Heart right ventricle (tissue), 16 donors: ENCODE results near the gene NDP. TPM values are rescaled to one million over a fixed set of nuclear protein-coding genes. Genes with fewer than 3 reads are reported as not detected.

Experiments
- ATAC-seq, 8 donors: fragments of 200-7000 bp; cut with Tn5 transposase; one replicate each; pipeline ENCODE4 v1.9.1; 2020; ENCODE audit warnings: mild to moderate bottlenecking in 8 of 8, moderate library complexity in 8 of 8, moderate number of reproducible peaks in 1 of 8
- DNase-seq, 2 donors: peaks; one replicate each; pipeline ENCODE4 v3.0.0-alpha.2; 2020
- H3K27ac ChIP-seq, 10 donors: fragments of 200-600 bp; sonication (generic) in 2 of 10; one replicate each; pipeline versions ENCODE4 v1.5.0 to v1.8.0; 2020 to 2022; ENCODE audit warnings: mild to moderate bottlenecking in 3 of 10
- H3K27me3 ChIP-seq, 7 donors: fragments of 200-600 bp; one replicate each; pipeline ENCODE4 v1.8.0; 2021 to 2022; ENCODE audit warnings: mild to moderate bottlenecking in 2 of 7
- H3K36me3 ChIP-seq, 9 donors: fragments of 200-600 bp; sonication (generic) in 1 of 9; one replicate each; pipeline versions ENCODE4 v1.5.0 to v1.8.0; 2020 to 2022; ENCODE audit warnings: mild to moderate bottlenecking in 2 of 9
- H3K4me1 ChIP-seq, 9 donors: fragments of 200-600 bp; sonication (generic) in 1 of 9; one replicate each; pipeline versions ENCODE4 v1.5.0 to v1.8.0; 2020 to 2022; ENCODE audit warnings: mild to moderate bottlenecking in 4 of 9
- H3K4me3 ChIP-seq, 10 donors: fragments of 200-600 bp; sonication (generic) in 2 of 10; one replicate each; pipeline versions ENCODE4 v1.5.0 to v1.8.0; 2020 to 2022; ENCODE audit warnings: mild to moderate bottlenecking in 7 of 10, moderate library complexity in 2 of 10
- H3K9me3 ChIP-seq, 11 donors: fragments of 200-600 bp in 10 of 11; sonication (generic) in 2 of 11; one replicate each; pipeline versions ENCODE4 v1.5.0 to v1.8.0; 2013 to 2022; ENCODE audit warnings: mild to moderate bottlenecking in 2 of 11, control low read depth in 1 of 11, moderate library complexity in 1 of 11
- WGBS, 2 donors: extraction: QIAGEN DNeasy Blood & Tissue Kit; methylation state at CpG; one replicate each; pipeline ENCODE4 v1.1.7; 2013; ENCODE audit warnings: inconsistent platforms in 1 of 2; 5-methylcytosine and 5-hydroxymethylcytosine counted together
- intact Hi-C, 10 donors: fragments of 100-400 bp; cut with DNase I; formaldehyde crosslinking; loops; one replicate each; pipeline versions ENCODE4 v1.11.1 to v1.14.2; 2022
- polyA plus RNA-seq, 2 donors: library from polyadenylated mRNA; stranded (reverse); fragments of 200-250 nt; gene quantifications; one replicate each; pipeline ENCODE4 v1.2.3, GENCODE V29; 2013
- total RNA-seq, 10 donors: library from RNA; stranded (reverse); fragmentation: NEBNext Ultra II Directional in 3 of 10; extraction: Animal tissue kit (Norgen Biotek cat#: 25700) in 3 of 10; gene quantifications; one replicate each; pipeline versions ENCODE4 v1.2.1 to v1.2.4, GENCODE V29; 2021 to 2023
- TF ChIP-seq, protein P1 (sequence below), 9 donors: fragments of 200-600 bp; sonication (generic) in 2 of 9; IDR thresholded peaks; one replicate each; pipeline versions ENCODE4 v1.5.0 to v1.8.0; 2021 to 2022; ENCODE audit warnings: antibody characterized with exemption in 9 of 9, mild to moderate bottlenecking in 5 of 9, moderate library complexity in 1 of 9
- donor health status: Arrhythmogenic right ventricular cardiomyopathy.
- donor health status: ischemic (EF 13 %, LVEDD 7.1; RV severe dilation, severe dysfunction).
- donor health status: healthy with polysubstance abuse.
- donor health status: DM: no; HTN: yes; CAD: no.
- donor health status: DM: no; HTN: no; CAD: no.
- donor health status: ischemic (EF 25% LVEDD 6.9; RV normal size, moderate dysfunction).
- donor health status: ischemic (EF 25% LVEDD 5.7; RV mildly dilated, moderate dysfunction).
- donor health status: healthy.
- donor health status: DM: yes; HTN: yes; CAD: no.
- donor health status: Ischemic cardiomyopathy.
- donor health status: ischemic (EF 35%, LVEDD 5.7; RV mildly dilated, moderate dysfunction).
- donor health status: nonischemic (EF 11% LVEDD 7.7; RV severe dilation, severe dysfunction).
- donor health status: DM: yes; HTN: yes; CAD: no.
- donor health status: PGD.
- donor health status: ischemic (EF 29% LVEDD 5.4; RV normal size, mild dysfunction).
- donor health status: nonischemic (EF 23%, LVEDD 6.1; RV moderate dilation, normal function).

Gene NDP
- total and polyA plus RNA-seq, 12 donors, result 0.03 to 0.83 (median 0.19) TPM; not detected in 5

DNA sequence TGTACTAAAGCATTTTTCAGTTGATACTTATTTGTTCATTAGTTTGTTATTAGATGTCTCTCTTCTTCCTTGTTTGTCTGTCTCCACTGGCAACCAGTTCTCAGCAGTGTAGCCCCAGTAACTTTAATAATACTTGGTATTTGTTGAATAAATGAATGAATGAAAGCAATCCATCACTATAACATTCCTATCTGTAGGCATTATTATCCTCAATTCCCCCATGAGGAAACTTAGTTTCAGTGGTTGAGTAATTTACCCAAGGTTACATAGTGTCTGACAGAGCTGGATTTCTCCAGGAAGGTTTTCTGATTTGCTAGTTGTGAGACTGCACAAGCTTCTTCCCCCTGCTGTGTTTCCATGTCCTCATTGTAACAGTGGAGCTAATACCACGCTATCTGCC, 63.2 kb downstream of the NDP start:
- ATAC-seq, result no peak
- no peaks in the 10 kb centered on the region for H3K36me3 ChIP-seq
- intact Hi-C loops, result no loop called here

DNA sequence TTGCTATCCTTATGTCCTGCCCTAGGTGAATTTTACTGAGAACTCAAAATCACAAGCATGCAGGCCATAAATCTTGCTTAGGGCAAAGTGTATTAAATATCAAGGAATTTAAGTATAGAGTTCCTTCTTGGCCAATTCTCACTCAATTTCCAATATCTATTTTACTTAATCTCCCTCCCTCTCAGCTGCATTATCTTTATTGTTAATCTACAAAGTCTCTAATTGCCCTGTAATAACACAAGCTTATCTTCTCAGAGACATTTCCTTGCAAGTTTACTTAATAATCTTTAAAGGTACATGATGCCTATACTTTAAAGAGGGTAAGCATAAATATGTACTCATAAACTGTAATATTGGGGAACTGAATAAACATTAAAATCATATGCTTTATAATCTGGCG, 64.0 kb downstream of the NDP start:
- intact Hi-C loops, result no loop called here
- H3K36me3 ChIP-seq, result no peaks in the 10 kb centered on the region
- H3K27ac ChIP-seq, result no peak overlapping the region
- H3K27me3 ChIP-seq, result peaks cover 0 to 29% (median 0%) of the 10 kb centered on the region in 7 donors
- H3K4me1 ChIP-seq, result no peaks in the 10 kb centered on the region
- ATAC-seq, result no peak
- DNase-seq, result no peak
- no peaks in the 10 kb centered on the region for H3K9me3 ChIP-seq
- H3K4me3 ChIP-seq, result no peak overlapping the region
- TF ChIP-seq, protein P1, sequence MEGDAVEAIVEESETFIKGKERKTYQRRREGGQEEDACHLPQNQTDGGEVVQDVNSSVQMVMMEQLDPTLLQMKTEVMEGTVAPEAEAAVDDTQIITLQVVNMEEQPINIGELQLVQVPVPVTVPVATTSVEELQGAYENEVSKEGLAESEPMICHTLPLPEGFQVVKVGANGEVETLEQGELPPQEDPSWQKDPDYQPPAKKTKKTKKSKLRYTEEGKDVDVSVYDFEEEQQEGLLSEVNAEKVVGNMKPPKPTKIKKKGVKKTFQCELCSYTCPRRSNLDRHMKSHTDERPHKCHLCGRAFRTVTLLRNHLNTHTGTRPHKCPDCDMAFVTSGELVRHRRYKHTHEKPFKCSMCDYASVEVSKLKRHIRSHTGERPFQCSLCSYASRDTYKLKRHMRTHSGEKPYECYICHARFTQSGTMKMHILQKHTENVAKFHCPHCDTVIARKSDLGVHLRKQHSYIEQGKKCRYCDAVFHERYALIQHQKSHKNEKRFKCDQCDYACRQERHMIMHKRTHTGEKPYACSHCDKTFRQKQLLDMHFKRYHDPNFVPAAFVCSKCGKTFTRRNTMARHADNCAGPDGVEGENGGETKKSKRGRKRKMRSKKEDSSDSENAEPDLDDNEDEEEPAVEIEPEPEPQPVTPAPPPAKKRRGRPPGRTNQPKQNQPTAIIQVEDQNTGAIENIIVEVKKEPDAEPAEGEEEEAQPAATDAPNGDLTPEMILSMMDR (IDR thresholded peaks at IDR 0.05), result no peak
- WGBS, 2 donors, result 97 to 100% methylated on average over 1 of the region's 1 CpG

More for the DNA sequence above, 63.2 kb downstream of the NDP start:
- Histone ChIP-seq H3K27ac (no peak overlapping the region), H3K27me3 (peaks cover 0 to 31% (median 0%) of the 10 kb centered on the region in 7 donors), H3K9me3 (no peaks in the 10 kb centered on the region), H3K4me3 (no peak overlapping the region), H3K4me1 (no peaks in the 10 kb centered on the region)
- TF ChIP-seq, protein P1 (IDR thresholded peaks at IDR 0.05), result no peak
- WGBS, 2 donors, result 79 to 94% methylated on average over 1 of the region's 1 CpG
- no peak for DNase-seq

- intact Hi-C loops, result loop anchor here in 1 of 10 donors (10.0 kb wide), 1 partner anchor 65 kb away; no protein-coding TSS in a partner anchor
- TF ChIP-seq, protein P1 (IDR thresholded peaks at IDR 0.05), result no peak
- peaks cover 0 to 10% (median 0%) of the 10 kb centered on the region in 9 donors for H3K4me1 ChIP-seq
- DNase-seq (no peak), ATAC-seq (no peak)
- H3K27me3 ChIP-seq, result peaks cover 0 to 49% (median 0%) of the 10 kb centered on the region in 7 donors
- no peak overlapping the region for H3K4me3 ChIP-seq
- 81 to 84% methylated on average over 5 of the region's 5 CpGs for WGBS, 2 donors
- no peaks in the 10 kb centered on the region for H3K36me3 ChIP-seq
- H3K9me3 ChIP-seq, result no peaks in the 10 kb centered on the region
- H3K27ac ChIP-seq, result no peak overlapping the region
Measured at GRCh38 chrX:43899878-43900815, 73.0 kb downstream of the NDP start.

Other genes with a start within 250 kb of the NDP start
- gene MAOB, start 90.9 kb downstream of the NDP start, total RNA-seq, result 100 to 1,000 TPM; 103 to 173 (median 146) TPM
- 10 to 100 TPM; 24.7 to 33.6 TPM for gene MAOB, start 90.9 kb downstream of the NDP start, polyA plus RNA-seq